ENCODE results near the gene FHIT.

The FHIT gene

DNA sequence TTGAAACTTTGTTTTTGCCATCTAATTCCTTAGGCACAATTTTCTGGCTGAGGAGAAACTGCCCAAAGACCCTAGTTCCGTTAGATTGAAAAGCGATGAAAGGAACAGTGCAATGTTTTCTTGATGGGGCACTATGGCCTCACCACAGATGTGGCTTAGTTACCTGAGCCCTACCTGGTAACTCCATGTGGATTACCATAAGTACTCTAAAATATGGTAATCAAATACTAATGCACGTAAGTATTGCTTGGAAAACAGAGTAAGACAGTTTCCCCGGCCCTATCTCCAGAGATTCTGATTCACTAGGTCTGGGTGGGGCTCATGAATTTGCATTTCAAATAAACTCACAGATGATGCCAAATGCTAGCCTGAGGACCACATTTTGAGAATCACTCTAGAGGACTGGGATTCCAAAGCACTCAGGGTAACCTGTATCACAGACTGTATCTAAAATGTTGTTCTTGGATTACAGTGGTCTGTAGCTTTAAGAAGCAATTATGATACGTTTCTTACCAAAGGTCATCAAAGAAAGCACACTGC is 806.3 kb downstream of the FHIT start:
- H3K9ac ChIP-seq (ENCODE audit: insufficient read length, low read depth): no peak overlapping the region
- no peak for DNase-seq (ENCODE audit: low read depth, low spot score)
- no peaks in the 10 kb centered on the region for H3K9me3 ChIP-seq (ENCODE audit: insufficient read depth, low read length)
- no peaks in the 10 kb centered on the region for H3K27me3 ChIP-seq (ENCODE audit: insufficient read depth, insufficient read length)
- no peak overlapping the region for H3K4me3 ChIP-seq (ENCODE audit: insufficient read length, low read depth)
- H3K4me1 ChIP-seq (ENCODE audit: insufficient read depth, insufficient read length): peaks cover under 1% of the 10 kb centered on the region
- H3K36me3 ChIP-seq (ENCODE audit: insufficient read depth, insufficient read length, low read length): no peaks in the 10 kb centered on the region
- TF ChIP-seq SUZ12 (IDR thresholded peaks at IDR 0.05; ENCODE audit: extremely low read depth, insufficient read depth, insufficient read length): no peak
- no peak for TF ChIP-seq ZNF274 (IDR thresholded peaks at IDR 0.05; ENCODE audit: low read depth, low read length)
- TF ChIP-seq YY1 (IDR thresholded peaks at IDR 0.05; ENCODE audit: insufficient read depth, insufficient read length): no peak

DNA sequence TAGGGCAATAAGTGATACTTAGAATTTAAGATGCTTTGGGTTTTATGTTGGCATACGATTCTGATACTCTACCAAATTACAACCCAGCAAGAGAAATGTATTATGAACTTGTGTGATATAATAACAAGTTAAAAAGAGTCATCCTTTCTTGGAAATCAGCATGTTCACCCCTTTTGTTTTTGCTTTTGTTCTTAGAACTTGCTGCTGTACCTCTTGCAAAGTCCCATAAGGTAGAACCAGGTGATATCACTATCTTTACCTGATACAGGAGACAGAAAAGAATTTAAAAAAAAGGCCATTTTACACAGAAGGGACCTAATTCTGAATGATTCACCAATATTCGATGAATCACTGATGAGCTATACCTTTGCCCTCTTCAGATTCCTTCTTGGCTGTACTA is 810.4 kb downstream of the FHIT start:
- Histone ChIP-seq H3K27me3 (ENCODE audit: insufficient read depth, insufficient read length) (no peaks in the 10 kb centered on the region), H3K4me3 (ENCODE audit: insufficient read length, low read depth) (no peak overlapping the region), H3K9ac (ENCODE audit: insufficient read length, low read depth) (no peak overlapping the region), H3K9me3 (ENCODE audit: insufficient read depth, low read length) (no peaks in the 10 kb centered on the region), H3K36me3 (ENCODE audit: insufficient read depth, insufficient read length, low read length) (no peaks in the 10 kb centered on the region), H3K4me1 (ENCODE audit: insufficient read depth, insufficient read length) (peaks cover 3% of the 10 kb centered on the region)
- DNase-seq (ENCODE audit: low read depth, low spot score): no peak
- TF ChIP-seq SUZ12 (IDR thresholded peaks at IDR 0.05; ENCODE audit: extremely low read depth, insufficient read depth, insufficient read length) (no peak), YY1 (IDR thresholded peaks at IDR 0.05; ENCODE audit: insufficient read depth, insufficient read length) (no peak), ZNF274 (IDR thresholded peaks at IDR 0.05; ENCODE audit: low read depth, low read length) (no peak)

DNA sequence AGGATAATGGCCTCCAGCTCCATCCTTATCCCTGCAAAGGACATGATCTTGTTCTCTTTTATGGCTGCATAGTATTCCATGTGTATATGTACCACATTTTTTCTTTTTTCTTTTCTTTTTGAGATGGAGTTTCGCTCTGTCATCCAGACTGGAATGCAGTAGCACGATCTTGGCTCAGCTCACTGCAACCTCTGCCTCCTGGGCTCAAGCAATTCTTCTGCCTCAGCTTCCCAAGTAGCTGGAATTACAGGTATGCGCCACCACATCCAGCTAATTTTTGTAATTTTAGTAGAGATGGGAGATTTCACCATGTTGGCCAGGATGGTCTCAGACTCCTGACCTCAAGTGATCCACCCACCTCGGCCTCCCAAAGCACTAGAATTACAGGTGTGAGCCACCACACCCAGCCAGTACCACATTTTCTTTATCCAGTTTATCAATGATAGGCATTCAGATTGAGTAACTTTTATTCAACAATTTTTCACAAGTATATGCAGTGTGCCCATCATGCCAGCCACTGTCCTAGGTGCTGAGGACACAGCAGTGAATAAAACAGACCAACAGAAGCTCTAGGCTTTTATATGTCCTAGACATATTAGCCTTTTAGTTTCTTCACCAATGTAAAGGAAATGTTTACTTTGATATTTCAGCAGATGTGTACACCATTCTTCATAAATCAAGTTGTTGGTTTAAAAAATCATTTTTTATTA is 815.2 kb downstream of the FHIT start:
- no peak for DNase-seq (ENCODE audit: low read depth, low spot score)

DNA sequence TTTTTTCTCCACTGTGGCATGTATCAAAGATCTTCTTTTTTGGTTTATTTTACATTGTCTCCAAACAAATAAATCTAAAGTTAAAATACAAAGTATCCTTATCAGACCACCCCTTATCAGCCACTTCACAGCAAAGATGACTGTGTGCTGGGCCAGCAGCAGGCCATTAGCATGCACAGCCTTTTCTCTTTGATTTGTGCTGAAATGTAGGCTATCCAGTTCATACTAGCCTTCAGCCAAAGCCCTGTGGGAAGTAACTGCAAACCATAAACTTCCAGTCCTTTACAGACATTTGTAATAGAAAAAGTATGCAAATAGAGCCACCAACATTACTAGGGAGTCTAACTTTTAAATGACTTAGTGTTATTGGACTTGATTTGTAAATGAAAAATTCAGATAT is 816.3 kb downstream of the FHIT start:
- DNase-seq (ENCODE audit: low read depth, low spot score): no peak
- no peaks in the 10 kb centered on the region for H3K27me3 ChIP-seq (ENCODE audit: insufficient read depth, insufficient read length)
- no peaks in the 10 kb centered on the region for H3K9me3 ChIP-seq (ENCODE audit: insufficient read depth, low read length)
- no peaks in the 10 kb centered on the region for H3K36me3 ChIP-seq (ENCODE audit: insufficient read depth, insufficient read length, low read length)
- TF ChIP-seq SUZ12 (IDR thresholded peaks at IDR 0.05; ENCODE audit: extremely low read depth, insufficient read depth, insufficient read length) (no peak), YY1 (IDR thresholded peaks at IDR 0.05; ENCODE audit: insufficient read depth, insufficient read length) (no peak), ZNF274 (IDR thresholded peaks at IDR 0.05; ENCODE audit: low read depth, low read length) (no peak)
- no peak overlapping the region for H3K4me3 ChIP-seq (ENCODE audit: insufficient read length, low read depth)
- H3K9ac ChIP-seq (ENCODE audit: insufficient read length, low read depth): no peak overlapping the region
- H3K4me1 ChIP-seq (ENCODE audit: insufficient read depth, insufficient read length): peaks cover 3% of the 10 kb centered on the region

More for the DNA sequence above, 815.2 kb downstream of the FHIT start:
- no peak overlapping the region for H3K4me3 ChIP-seq (ENCODE audit: insufficient read length, low read depth)
- H3K9ac ChIP-seq (ENCODE audit: insufficient read length, low read depth): no peak overlapping the region
- TF ChIP-seq SUZ12 (IDR thresholded peaks at IDR 0.05; ENCODE audit: extremely low read depth, insufficient read depth, insufficient read length): no peak
- no peak for TF ChIP-seq ZNF274 (IDR thresholded peaks at IDR 0.05; ENCODE audit: low read depth, low read length)
- no peak for TF ChIP-seq YY1 (IDR thresholded peaks at IDR 0.05; ENCODE audit: insufficient read depth, insufficient read length)
- H3K9me3 ChIP-seq (ENCODE audit: insufficient read depth, low read length): no peaks in the 10 kb centered on the region
- no peaks in the 10 kb centered on the region for H3K36me3 ChIP-seq (ENCODE audit: insufficient read depth, insufficient read length, low read length)
- H3K27me3 ChIP-seq (ENCODE audit: insufficient read depth, insufficient read length): no peaks in the 10 kb centered on the region
- peaks cover 3% of the 10 kb centered on the region for H3K4me1 ChIP-seq (ENCODE audit: insufficient read depth, insufficient read length)

DNA sequence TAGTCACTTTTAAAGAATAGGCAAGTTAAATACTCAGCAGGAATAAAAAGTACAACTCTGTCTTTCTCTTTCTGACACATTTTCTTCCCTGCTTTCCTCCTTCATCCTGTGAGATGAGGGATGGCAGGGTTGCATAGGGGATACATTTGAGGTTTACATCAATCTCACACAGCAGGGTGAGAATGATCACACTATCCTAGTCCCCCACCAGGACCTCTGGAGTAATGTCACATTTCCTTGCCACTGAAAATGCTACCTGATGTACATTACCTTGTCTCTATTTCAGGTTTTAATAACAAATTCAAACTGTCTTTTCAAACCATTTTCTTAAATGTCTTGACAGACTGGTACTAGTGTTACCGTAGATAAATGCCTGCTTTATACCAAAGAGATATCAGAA is 816.9 kb downstream of the FHIT start:
- TF ChIP-seq SUZ12 (IDR thresholded peaks at IDR 0.05; ENCODE audit: extremely low read depth, insufficient read depth, insufficient read length): no peak
- TF ChIP-seq YY1 (IDR thresholded peaks at IDR 0.05; ENCODE audit: insufficient read depth, insufficient read length): no peak
- no peak for TF ChIP-seq ZNF274 (IDR thresholded peaks at IDR 0.05; ENCODE audit: low read depth, low read length)
- Histone ChIP-seq H3K9me3 (ENCODE audit: insufficient read depth, low read length) (no peaks in the 10 kb centered on the region), H3K9ac (ENCODE audit: insufficient read length, low read depth) (no peak overlapping the region), H3K4me3 (ENCODE audit: insufficient read length, low read depth) (no peak overlapping the region), H3K4me1 (ENCODE audit: insufficient read depth, insufficient read length) (no peaks in the 10 kb centered on the region), H3K27me3 (ENCODE audit: insufficient read depth, insufficient read length) (no peaks in the 10 kb centered on the region), H3K36me3 (ENCODE audit: insufficient read depth, insufficient read length, low read length) (no peaks in the 10 kb centered on the region)
- DNase-seq (ENCODE audit: low read depth, low spot score): no peak

DNA sequence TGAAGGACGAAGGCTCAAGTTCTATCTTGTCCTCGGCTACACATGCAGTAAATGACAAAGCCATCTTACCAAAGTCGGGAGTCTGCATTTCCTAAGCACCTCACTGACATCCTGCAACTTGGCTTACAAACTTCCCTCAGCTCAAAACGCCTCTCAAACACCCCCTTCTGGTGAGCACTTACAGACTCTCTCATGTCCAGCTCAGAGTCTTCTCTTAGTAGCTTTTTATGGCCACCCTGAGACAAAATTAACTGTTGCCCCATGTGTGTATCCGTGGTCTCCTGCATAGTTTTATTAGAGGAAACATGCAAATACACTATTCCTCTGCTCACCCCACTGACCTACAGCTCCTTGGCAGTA is 819.7 kb downstream of the FHIT start:
- TF ChIP-seq SUZ12 (IDR thresholded peaks at IDR 0.05; ENCODE audit: extremely low read depth, insufficient read depth, insufficient read length) (no peak), YY1 (IDR thresholded peaks at IDR 0.05; ENCODE audit: insufficient read depth, insufficient read length) (no peak), ZNF274 (IDR thresholded peaks at IDR 0.05; ENCODE audit: low read depth, low read length) (no peak)
- Histone ChIP-seq H3K36me3 (ENCODE audit: insufficient read depth, insufficient read length, low read length) (no peaks in the 10 kb centered on the region), H3K4me1 (ENCODE audit: insufficient read depth, insufficient read length) (no peaks in the 10 kb centered on the region), H3K9me3 (ENCODE audit: insufficient read depth, low read length) (no peaks in the 10 kb centered on the region), H3K27me3 (ENCODE audit: insufficient read depth, insufficient read length) (no peaks in the 10 kb centered on the region), H3K9ac (ENCODE audit: insufficient read length, low read depth) (no peak overlapping the region), H3K4me3 (ENCODE audit: insufficient read length, low read depth) (no peak overlapping the region)
- DNase-seq (ENCODE audit: low read depth, low spot score): peak; percentile 23

DNA sequence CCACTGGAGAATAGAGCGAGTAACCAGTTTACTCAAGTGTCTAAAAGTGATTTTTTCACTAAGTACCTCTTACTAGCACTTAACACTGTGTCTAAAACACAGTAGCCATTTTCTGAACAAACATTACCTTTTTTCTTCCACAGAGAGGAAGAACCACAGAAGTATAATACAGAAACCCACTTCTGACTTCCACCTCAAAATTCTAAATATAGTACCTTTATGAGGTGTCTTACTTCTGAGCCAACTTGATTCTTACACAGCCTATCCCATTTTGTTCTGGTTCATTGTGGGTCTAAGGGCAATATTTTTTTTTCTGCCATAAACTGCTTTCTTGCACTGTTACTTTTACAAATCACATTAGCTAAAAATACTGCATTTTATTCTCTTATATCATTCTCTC is 821.0 kb downstream of the FHIT start:
- Histone ChIP-seq H3K27me3 (ENCODE audit: insufficient read depth, insufficient read length) (no peaks in the 10 kb centered on the region), H3K9ac (ENCODE audit: insufficient read length, low read depth) (no peak overlapping the region), H3K9me3 (ENCODE audit: insufficient read depth, low read length) (no peaks in the 10 kb centered on the region), H3K36me3 (ENCODE audit: insufficient read depth, insufficient read length, low read length) (no peaks in the 10 kb centered on the region), H3K4me1 (ENCODE audit: insufficient read depth, insufficient read length) (no peaks in the 10 kb centered on the region), H3K4me3 (ENCODE audit: insufficient read length, low read depth) (no peak overlapping the region)
- TF ChIP-seq SUZ12 (IDR thresholded peaks at IDR 0.05; ENCODE audit: extremely low read depth, insufficient read depth, insufficient read length) (no peak), ZNF274 (IDR thresholded peaks at IDR 0.05; ENCODE audit: low read depth, low read length) (no peak), YY1 (IDR thresholded peaks at IDR 0.05; ENCODE audit: insufficient read depth, insufficient read length) (no peak)
- no peak for DNase-seq (ENCODE audit: low read depth, low spot score)
